Right atrium auricular region (tissue), 2 donors: ENCODE results near the gene FAM163B. TPM values are rescaled to one million over a fixed set of nuclear protein-coding genes. Genes with fewer than 3 reads are reported as not detected.

Source experiments
- DNase-seq: peaks from one replicate; pipeline ENCODE4 v3.0.0-alpha.2; 2019; ENCODE audit warnings: low spot score
- H3K27ac ChIP-seq, 2 donors: fragments of 200-600 bp; sonication (generic); 1 replicate in 1 of 2; 2 replicates in 1 of 2; pipeline ENCODE4 v1.5.1; 2016 to 2019
- H3K27me3 ChIP-seq, 2 donors: fragments of 200-600 bp; sonication (generic); one replicate each; pipeline versions ENCODE4 v1.5.1 to v1.6.0; 2017 to 2019
- H3K36me3 ChIP-seq: fragments of 200-600 bp; sonication (generic); one replicate; pipeline ENCODE4 v1.5.1; 2016
- H3K4me1 ChIP-seq, 2 donors: fragments of 200-600 bp; sonication (generic); one replicate each; pipeline versions ENCODE4 v1.5.1 to v1.6.0; 2017 to 2019
- H3K4me3 ChIP-seq, 2 donors: fragments of 200-600 bp; sonication (generic); 1 replicate in 1 of 2; 2 replicates in 1 of 2; pipeline ENCODE4 v1.5.1; 2017 to 2019; ENCODE audit warnings: mild to moderate bottlenecking in 1 of 2, moderate library complexity in 1 of 2
- H3K9me3 ChIP-seq, 2 donors: fragments of 200-600 bp; sonication (generic); one replicate each; pipeline ENCODE4 v1.5.1; 2019
- CTCF ChIP-seq, 2 donors: fragments of 200-600 bp; sonication (generic); IDR thresholded peaks; one replicate each; pipeline ENCODE4 v1.5.1; 2019; ENCODE audit warnings: antibody characterized with exemption in 2 of 2
- total RNA-seq, 2 donors: library from RNA; depleted of rRNA; stranded (reverse); fragments of >200 nt; gene quantifications; one replicate each; pipeline ENCODE4 v1.1.0, GENCODE V29; 2016

The FAM163B gene
- total RNA-seq, 2 donors from 2014 or later = 1.7 TPM; not detected in 1

- no peak for DNase-seq
- Histone ChIP-seq H3K4me3 (no peak overlapping the region), H3K4me1 (no peaks in the 10 kb centered on the region), H3K9me3 (no peaks in the 10 kb centered on the region), H3K27me3 (no peaks in the 10 kb centered on the region), H3K27ac (no peak overlapping the region), H3K36me3 (no peaks in the 10 kb centered on the region)
- TF ChIP-seq CTCF (IDR thresholded peaks at IDR 0.05) = no peak
Observed at GRCh38 chr9:133616643-133617405, 7.6 kb upstream of the FAM163B start.

DNA sequence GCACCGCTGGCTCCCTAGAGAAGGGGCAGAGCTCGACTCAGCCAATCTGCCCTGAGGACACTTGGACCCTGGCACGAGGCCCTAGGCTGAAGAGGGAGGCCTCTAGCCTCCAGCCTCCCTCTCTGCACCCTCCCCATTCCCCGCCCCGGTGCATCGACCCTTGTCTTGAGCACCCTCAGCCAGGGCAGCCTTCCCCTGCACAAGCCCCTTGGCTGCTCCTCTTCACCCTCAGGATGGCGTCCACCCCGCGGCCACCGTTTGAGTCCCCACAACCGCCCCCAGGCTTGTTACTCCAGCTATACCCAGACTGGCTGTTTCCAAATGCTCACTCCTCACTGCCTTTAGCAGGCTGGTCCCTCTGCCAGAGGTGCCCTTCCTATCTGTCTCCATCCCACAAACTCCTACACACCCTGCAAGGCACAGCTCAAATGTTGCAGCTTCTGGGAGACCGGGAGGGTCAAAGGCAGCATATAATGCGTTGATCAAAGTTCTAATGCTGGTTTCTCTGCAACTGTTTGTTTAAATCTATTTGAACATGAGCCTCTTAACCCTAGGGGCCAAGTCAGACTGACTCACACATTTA lies 6.5 kb upstream of the FAM163B start:
- Histone ChIP-seq H3K27ac (no peak overlapping the region), H3K9me3 (no peaks in the 10 kb centered on the region), H3K4me3 (no peak overlapping the region), H3K27me3 (no peaks in the 10 kb centered on the region), H3K36me3 (no peaks in the 10 kb centered on the region), H3K4me1 (no peaks in the 10 kb centered on the region)
- TF ChIP-seq CTCF (IDR thresholded peaks at IDR 0.05) = no peak
- DNase-seq = no peak

DNA sequence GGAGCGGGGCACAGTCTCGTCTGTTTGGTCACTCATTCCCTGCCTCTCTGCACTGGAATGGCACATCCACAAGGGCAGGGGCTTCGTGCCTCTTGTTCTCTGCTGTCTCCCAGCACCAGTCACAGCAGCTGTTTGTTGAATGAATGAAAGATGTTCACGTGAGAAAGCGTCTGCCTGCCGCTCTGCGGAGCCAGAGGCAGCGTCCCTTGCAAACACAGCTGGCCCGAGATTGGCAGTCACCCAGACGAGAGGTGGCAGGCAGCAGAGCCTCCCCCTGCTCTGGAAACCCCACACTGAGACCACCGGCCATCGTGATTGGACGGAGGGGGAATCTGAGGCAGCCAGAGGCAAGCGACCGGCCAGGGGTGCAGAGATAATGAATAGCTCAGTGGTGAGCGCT lies 6.0 kb upstream of the FAM163B start:
- Histone ChIP-seq H3K4me1 (no peaks in the 10 kb centered on the region), H3K36me3 (no peaks in the 10 kb centered on the region), H3K9me3 (no peaks in the 10 kb centered on the region), H3K4me3 (no peak overlapping the region), H3K27me3 (no peaks in the 10 kb centered on the region), H3K27ac (no peak overlapping the region)
- DNase-seq = no peak
- TF ChIP-seq CTCF (IDR thresholded peaks at IDR 0.05) = no peak

DNA sequence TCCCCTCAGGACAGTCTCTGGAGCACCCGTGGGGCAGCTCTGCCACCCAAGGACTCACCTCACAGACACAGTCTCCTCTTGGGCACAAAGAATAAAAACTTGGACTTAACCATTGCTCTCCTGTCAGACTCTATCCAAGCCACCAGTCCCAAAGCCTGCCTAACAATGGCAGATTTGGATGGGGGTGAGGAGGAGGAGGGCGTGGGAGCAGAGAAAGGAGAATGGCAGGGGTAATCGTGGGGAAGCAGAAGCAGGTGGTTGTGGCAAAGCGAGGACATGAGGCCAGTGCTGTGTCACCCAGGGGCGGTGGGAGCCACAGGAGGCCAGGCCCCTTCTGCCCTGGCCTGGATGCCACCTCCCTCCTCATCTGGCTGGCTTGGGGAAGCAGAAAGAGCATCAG lies 5.5 kb upstream of the FAM163B start:
- Histone ChIP-seq H3K4me3 (no peak overlapping the region), H3K27me3 (no peaks in the 10 kb centered on the region), H3K36me3 (no peaks in the 10 kb centered on the region), H3K4me1 (no peaks in the 10 kb centered on the region), H3K27ac (no peak overlapping the region), H3K9me3 (no peaks in the 10 kb centered on the region)
- TF ChIP-seq CTCF (IDR thresholded peaks at IDR 0.05) = no peak
- no peak for DNase-seq

GRCh38 chr9:133614056-133614455 lies 4.9 kb upstream of the FAM163B start:
- no peaks in the 10 kb centered on the region for H3K27me3 ChIP-seq

More at GRCh38 chr9:133614056-133614455, 4.9 kb upstream of the FAM163B start:
- no peak for TF ChIP-seq CTCF (IDR thresholded peaks at IDR 0.05)
- Histone ChIP-seq H3K27ac (no peak overlapping the region), H3K36me3 (no peaks in the 10 kb centered on the region), H3K4me3 (no peak overlapping the region), H3K9me3 (no peaks in the 10 kb centered on the region), H3K4me1 (no peaks in the 10 kb centered on the region)
- DNase-seq = no peak
